ENCODE results near the gene BCAT1.

BCAT1 gene

DNA sequence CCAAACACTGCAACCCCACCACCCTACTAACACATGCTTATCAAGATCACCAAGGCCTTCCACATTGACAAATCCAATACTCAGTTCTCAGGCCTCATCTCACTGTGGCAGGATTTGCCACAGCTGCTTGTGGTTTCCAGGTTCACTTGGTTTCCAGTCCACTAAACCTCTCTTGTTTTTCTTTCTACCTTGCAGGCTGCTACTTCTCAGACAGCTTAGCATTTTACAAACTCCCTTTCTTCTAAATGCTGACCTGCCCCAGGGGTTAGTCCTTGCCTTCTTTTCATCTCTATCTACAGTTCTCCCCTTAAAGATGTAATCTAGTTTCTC lies 84.1 kb downstream of the BCAT1 start:
- FAIRE-seq, result no peak
- no peak for TF ChIP-seq CTCF (IDR thresholded peaks at IDR 0.05; ENCODE audit: insufficient read depth, missing control alignments)
- no peak for DNase-seq (ENCODE audit: insufficient read length, low spot score)

DNA sequence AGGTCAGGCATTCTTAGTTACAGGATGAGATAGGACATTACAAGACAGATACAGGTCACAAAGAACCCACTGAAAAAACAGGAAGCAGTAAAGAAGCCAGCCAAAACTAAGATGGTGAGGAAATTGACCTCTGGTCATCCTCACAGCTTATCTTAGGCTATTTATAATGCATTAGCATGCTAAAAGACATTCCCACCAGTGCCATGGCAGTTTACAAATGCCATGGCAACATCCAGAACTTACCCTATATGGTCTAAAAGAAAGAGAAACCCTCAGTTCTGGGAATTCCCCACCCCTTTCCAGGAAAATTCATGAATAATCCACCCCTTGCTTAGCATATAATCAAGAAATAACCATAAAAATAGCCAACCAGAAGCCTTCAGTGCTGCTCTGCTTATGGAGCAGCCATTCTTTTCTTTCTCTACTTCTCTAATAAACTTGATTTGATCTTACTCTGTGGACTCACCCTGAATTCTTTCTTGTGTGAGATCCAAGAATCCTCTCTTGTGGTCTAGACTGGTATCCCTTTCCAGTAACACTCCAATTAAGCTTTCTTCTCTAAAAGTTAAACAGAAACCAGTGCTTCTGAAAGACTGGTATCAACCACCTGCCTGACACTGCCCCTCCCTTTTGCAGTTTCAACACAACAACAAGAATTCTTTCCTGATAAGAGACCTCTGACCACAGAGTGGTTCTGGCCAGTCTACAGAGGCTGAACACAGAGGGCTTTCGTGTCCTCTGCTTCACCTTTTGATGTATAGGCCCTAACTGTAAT lies 86.9 kb downstream of the BCAT1 start:
- DNase-seq (ENCODE audit: insufficient read length, low spot score) (no peak), FAIRE-seq (no peak)
- TF ChIP-seq CTCF (IDR thresholded peaks at IDR 0.05; ENCODE audit: insufficient read depth, missing control alignments), result no peak

DNA sequence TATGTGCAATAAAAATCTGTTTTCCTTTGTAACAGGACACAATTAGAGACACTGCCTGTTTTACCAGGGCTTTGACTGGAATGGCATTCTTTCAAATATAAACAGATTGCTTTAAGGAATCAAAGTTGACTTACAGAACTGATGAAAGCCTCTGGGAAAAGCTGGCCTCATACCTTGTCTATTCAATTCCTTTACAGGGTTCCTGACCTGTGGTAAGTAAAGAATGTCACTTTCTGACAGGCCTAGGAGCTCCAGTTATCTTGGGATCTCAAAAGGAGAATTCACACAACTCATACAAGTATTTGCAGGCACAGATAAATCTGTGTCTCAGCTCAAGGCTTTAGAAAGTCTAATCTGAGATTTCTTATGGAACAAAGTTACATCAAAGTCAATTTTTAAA lies 88.4 kb downstream of the BCAT1 start:
- TF ChIP-seq CTCF (IDR thresholded peaks at IDR 0.05; ENCODE audit: insufficient read depth, missing control alignments), result no peak
- FAIRE-seq, result no peak
- DNase-seq (ENCODE audit: insufficient read length, low spot score), result no peak

DNA sequence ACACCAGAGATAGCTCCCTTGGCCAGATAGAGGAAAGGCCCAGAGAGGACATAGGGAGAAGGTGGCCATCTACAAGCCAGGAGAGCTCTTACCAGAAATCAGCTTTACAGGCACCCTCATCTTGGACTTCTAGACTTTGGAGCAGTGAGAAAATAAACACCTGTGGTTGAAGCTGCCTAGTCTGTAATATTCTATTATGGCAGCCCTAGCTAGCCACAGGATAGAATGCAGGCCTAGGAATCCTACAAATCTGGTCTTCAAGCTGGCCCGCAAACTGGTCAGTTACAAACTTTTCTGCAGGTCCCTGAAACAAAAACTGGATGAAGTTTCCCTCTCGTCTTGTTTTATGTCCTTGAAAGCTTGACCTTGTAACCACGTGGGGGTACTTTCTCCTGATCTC lies 92.4 kb downstream of the BCAT1 start:
- FAIRE-seq, result no peak
- DNase-seq (ENCODE audit: insufficient read length, low spot score), result no peak
- TF ChIP-seq CTCF (IDR thresholded peaks at IDR 0.05; ENCODE audit: insufficient read depth, missing control alignments), result no peak

- no peak for FAIRE-seq
- no peak for TF ChIP-seq CTCF (IDR thresholded peaks at IDR 0.05; ENCODE audit: insufficient read depth, missing control alignments)
- DNase-seq (ENCODE audit: insufficient read length, low spot score), result no peak
Measured at GRCh38 chr12:24854908-24855307, 94.0 kb downstream of the BCAT1 start.

DNA sequence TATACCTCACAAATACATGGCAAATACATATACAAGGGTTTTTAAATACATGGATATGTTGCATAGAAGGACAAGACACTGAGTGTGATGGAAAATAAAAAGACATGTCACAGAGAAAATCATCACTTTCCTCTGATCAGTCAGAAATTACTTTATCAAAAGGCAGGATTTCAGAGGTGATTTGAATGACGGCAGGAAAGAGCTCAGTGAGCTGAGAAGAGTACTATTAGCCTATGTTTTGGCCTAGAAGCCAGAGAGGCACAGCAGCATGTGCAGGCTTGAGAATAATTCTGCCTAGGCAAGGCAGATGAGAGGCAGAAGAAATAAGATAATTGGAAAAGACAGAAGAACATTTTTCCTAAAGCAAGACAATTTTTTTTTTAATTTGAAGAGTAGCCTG lies 94.9 kb downstream of the BCAT1 start:
- no peak for TF ChIP-seq CTCF (IDR thresholded peaks at IDR 0.05; ENCODE audit: insufficient read depth, missing control alignments)
- no peak for DNase-seq (ENCODE audit: insufficient read length, low spot score)
- no peak for FAIRE-seq

- DNase-seq (ENCODE audit: insufficient read length, low spot score) (no peak), FAIRE-seq (no peak)
- TF ChIP-seq CTCF (IDR thresholded peaks at IDR 0.05; ENCODE audit: insufficient read depth, missing control alignments), result no peak
Measured at GRCh38 chr12:24853588-24853987, 95.3 kb downstream of the BCAT1 start.

All from D721Med (cell line).